Measurements from ENCODE around the gene COMMD3. TPM values are rescaled to one million over a fixed set of nuclear protein-coding genes. Genes with fewer than 3 reads are reported as not detected.

COMMD3 gene
- total and polyA plus RNA-seq, 2 of the 8 experiments (the other 6 are each of a cell fraction or from before 2014, with no cell fraction given) = 2.3 to 2.7 TPM

GRCh38 chr10:22342421-22342820, 26.2 kb downstream of the COMMD3 start:
- ChIA-PET CTCF (ENCODE audit: partially characterized antibody) (no interaction called here), POLR2A (ENCODE audit: partially characterized antibody) (no interaction called here)
- H4K20me1 ChIP-seq (replicated peaks in 1 of 2; ENCODE audit: control insufficient read depth in 1 of 2, insufficient read depth in 2 of 2, low read length in 2 of 2) = peaks cover 2 to 14% of the 10 kb centered on the region in 2 experiments
- 14% methylated on average over 3 of the region's 3 CpGs; no CpG with 5 or more reads in 1 of the 2 experiments for WGBS, 2 experiments (ENCODE audit: extremely low coverage in 1 of 2, insufficient coverage in 1 of 2, insufficient read length in 1 of 2, insufficient replicate concordance in 2 of 2, low coverage in 1 of 2, low lambda C conversion rate in 2 of 2, missing lambda C conversion rate in 1 of 2)
- no peaks in the 10 kb centered on the region; a peak in 1 of 4 replicates for H3K9me3 ChIP-seq (ENCODE audit: insufficient read depth in 2 of 2, low read depth in 1 of 2, low read length in 1 of 2)
- no peak overlapping the region for H3K4ac ChIP-seq (replicated peaks; ENCODE audit: insufficient read length, low read depth, low read length)
- no peak for DNase-seq (ENCODE audit: low read depth in 1 of 2, low spot score in 2 of 2)
- H2BK20ac ChIP-seq (ENCODE audit: low read length) = no peak overlapping the region
- H3K4me2 ChIP-seq (ENCODE audit: insufficient read depth in 1 of 2, low read depth in 2 of 2, low read length in 2 of 2) = no peak overlapping the region
- H2BK12ac ChIP-seq (ENCODE audit: low read depth, low read length) = no peak overlapping the region
- no peak overlapping the region for H4K5ac ChIP-seq (ENCODE audit: insufficient read length, low read depth, low read length)
- H3K79me2 ChIP-seq (ENCODE audit: control insufficient read depth in 1 of 2, insufficient read depth in 2 of 2, low read length in 2 of 2) = no peaks in the 10 kb centered on the region
- no peak overlapping the region for H2AFZ ChIP-seq (ENCODE audit: low read length)
- no peak overlapping the region for H2AK5ac ChIP-seq (ENCODE audit: low read depth, low read length)
- no peak for TF ChIP-seq TAF1 (IDR thresholded peaks at IDR 0.05; ENCODE audit: low read depth, low read length)
- TF ChIP-seq TBP (IDR thresholded peaks at IDR 0.05; ENCODE audit: low read depth, low read length) = no peak
- peak; percentile 15; the same call in 1 of the 2 replicates for TF ChIP-seq CBX8 (IDR thresholded peaks at IDR 0.05; ENCODE audit: borderline replicate concordance, low read depth, low read length)
- peaks cover 7% of the 10 kb centered on the region; the same call in 1 of the 2 replicates for H3K23me2 ChIP-seq (ENCODE audit: low read depth, low read length)
- FAIRE-seq = no peak
- H3K27ac ChIP-seq (ENCODE audit: low read depth, low read length) = no peak overlapping the region
- no peak overlapping the region for H4K8ac ChIP-seq (ENCODE audit: extremely low read depth, insufficient read depth, low read length)
- H3K27me3 ChIP-seq (replicated peaks in 1 of 4; ENCODE audit: control insufficient read depth in 3 of 4, extremely low read depth in 1 of 4, insufficient read depth in 3 of 4, low read length in 3 of 4) = peaks cover 60 to 100% (median 91%) of the 10 kb centered on the region in 4 experiments
- H4K91ac ChIP-seq (replicated peaks; ENCODE audit: insufficient read length, low read length) = no peak overlapping the region
- no peak overlapping the region for H3K14ac ChIP-seq (ENCODE audit: insufficient read length)
- no peak overlapping the region for H3K18ac ChIP-seq (ENCODE audit: extremely low read depth, low read length)
- no peak overlapping the region for H3K23ac ChIP-seq (ENCODE audit: insufficient read length)
- no peaks in the 10 kb centered on the region; a peak in 1 of 8 replicates for H3K36me3 ChIP-seq (ENCODE audit: control insufficient read depth in 2 of 4, insufficient read depth in 4 of 4, low read length in 3 of 4)
- H3K4me3 ChIP-seq (ENCODE audit: extremely low read depth in 1 of 4, insufficient read depth in 2 of 4, low read depth in 3 of 4, low read length in 4 of 4) = no peak overlapping the region
- H2BK15ac ChIP-seq (ENCODE audit: low read length) = no peak overlapping the region
- H2BK5ac ChIP-seq (ENCODE audit: low read depth, low read length) = no peak overlapping the region
- H3K56ac ChIP-seq (replicated peaks; ENCODE audit: insufficient read length, low read depth, low read length) = no peak overlapping the region
- H3K4me1 ChIP-seq (replicated peaks in 1 of 4; ENCODE audit: control insufficient read depth in 3 of 4, insufficient read depth in 4 of 4, low read length in 3 of 4) = peaks cover 0 to 5% (median 3%) of the 10 kb centered on the region in 4 experiments; a peak in 3 of 7 replicates
- H3K79me1 ChIP-seq (ENCODE audit: low read depth, low read length) = no peaks in the 10 kb centered on the region
- no peak overlapping the region for H3K9ac ChIP-seq (replicated peaks in 1 of 4; ENCODE audit: extremely low read depth in 1 of 4, low read depth in 3 of 4, low read length in 3 of 4)
- H2BK120ac ChIP-seq (replicated peaks; ENCODE audit: low read depth, low read length) = no peak overlapping the region

Data from H1 (cell line).